HEK293T (cell line): ENCODE results near the gene MLH3.

Experiments
- FOXM1 ChIP-seq: fragments of 450-650 bp; IDR thresholded peaks from 2 replicates; pipeline ENCODE4 v1.6.1; 2017; ENCODE audit warnings: mild to moderate bottlenecking, borderline replicate concordance
- L3MBTL2 ChIP-seq: fragments of 450-650 bp; conservative IDR thresholded peaks from 2 replicates; pipeline ENCODE4 v1.6.1; 2016; ENCODE audit warnings: mild to moderate bottlenecking

DNA sequence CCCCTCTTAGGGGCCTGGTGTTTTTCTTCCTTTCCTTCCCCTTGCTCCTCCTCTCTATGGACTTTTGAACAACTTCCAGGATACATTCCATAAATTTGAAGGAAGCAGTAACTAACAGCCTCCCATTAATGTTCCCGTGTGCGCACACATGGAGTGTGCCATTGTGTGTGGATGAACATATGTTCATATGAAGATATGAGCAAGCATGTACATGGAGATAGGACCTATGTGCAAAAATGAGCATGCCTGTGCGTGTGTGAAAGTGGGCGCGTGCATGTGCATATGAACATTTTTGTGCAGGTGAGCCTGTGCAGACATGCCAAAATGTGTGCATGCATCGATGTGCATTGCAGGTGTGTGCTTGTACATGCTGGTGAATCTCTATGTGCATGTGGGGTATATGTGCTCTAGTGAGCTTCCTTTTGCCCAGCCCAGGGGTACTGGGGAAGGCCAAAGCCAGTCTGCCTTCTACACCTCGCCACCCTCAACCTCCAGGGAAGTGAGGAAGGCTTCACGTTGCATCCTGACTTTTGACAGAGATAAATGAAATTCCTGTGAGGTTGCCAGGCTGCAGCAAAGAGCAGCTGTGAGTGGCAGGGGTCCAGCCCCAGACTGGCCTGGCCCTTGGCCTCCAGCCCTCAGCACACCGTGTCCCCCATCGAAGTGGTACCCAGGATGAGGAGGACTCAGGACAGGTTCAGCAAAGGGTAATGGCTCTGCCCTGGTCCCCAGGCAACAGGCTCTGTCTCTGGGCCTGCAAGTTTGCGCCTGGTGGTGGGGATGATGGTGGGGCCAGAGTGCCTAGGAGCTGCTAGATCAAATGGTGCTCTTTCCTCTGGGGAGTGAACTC, 74.8 kb downstream of the MLH3 start:
- TF ChIP-seq L3MBTL2 (no peak), FOXM1 (no peak)
